Measurements from ENCODE around the gene RNF144A. TPM values are rescaled to one million over a fixed set of nuclear protein-coding genes. Genes with fewer than 3 reads are reported as not detected.

Gene RNF144A
- polyA plus RNA-seq, 1 experiment = 0.12 TPM

- no peak for TF ChIP-seq CTCF (IDR thresholded peaks at IDR 0.05; ENCODE audit: insufficient read depth, low read depth, low read length)
- ChIA-PET CTCF (no interaction called here), POLR2A (no interaction called here)
- Histone ChIP-seq H3K36me3 (ENCODE audit: control insufficient read depth, insufficient read depth, low read length) (no peaks in the 10 kb centered on the region), H3K4me3 (ENCODE audit: low read depth, low read length) (no peak overlapping the region), H3K27me3 (ENCODE audit: control insufficient read depth, insufficient read depth, low read length) (no peaks in the 10 kb centered on the region)
- no peak for DNase-seq (ENCODE audit: low read depth)
Measured at GRCh38 chr2:6959751-6960150, 42.5 kb downstream of the RNF144A start.

- H3K4me3 ChIP-seq (ENCODE audit: low read depth, low read length) = no peak overlapping the region
- H3K27me3 ChIP-seq (ENCODE audit: control insufficient read depth, insufficient read depth, low read length) = no peaks in the 10 kb centered on the region
- ChIA-PET POLR2A (no interaction called here), CTCF (no interaction called here)
- no peak for DNase-seq (ENCODE audit: low read depth)
- no peak for TF ChIP-seq CTCF (IDR thresholded peaks at IDR 0.05; ENCODE audit: insufficient read depth, low read depth, low read length)
- no peaks in the 10 kb centered on the region for H3K36me3 ChIP-seq (ENCODE audit: control insufficient read depth, insufficient read depth, low read length)
Measured at GRCh38 chr2:6960659-6961058, 43.4 kb downstream of the RNF144A start.

- ChIA-PET CTCF (no interaction called here), POLR2A (no interaction called here)
- H3K4me3 ChIP-seq (ENCODE audit: low read depth, low read length) = no peak overlapping the region
- DNase-seq (ENCODE audit: low read depth) = no peak
- no peaks in the 10 kb centered on the region for H3K36me3 ChIP-seq (ENCODE audit: control insufficient read depth, insufficient read depth, low read length)
- no peaks in the 10 kb centered on the region for H3K27me3 ChIP-seq (ENCODE audit: control insufficient read depth, insufficient read depth, low read length)
- no peak for TF ChIP-seq CTCF (IDR thresholded peaks at IDR 0.05; ENCODE audit: insufficient read depth, low read depth, low read length)
Measured at GRCh38 chr2:6963727-6964126, 46.5 kb downstream of the RNF144A start.

- no peak overlapping the region for H3K4me3 ChIP-seq (ENCODE audit: low read depth, low read length)
- H3K36me3 ChIP-seq (ENCODE audit: control insufficient read depth, insufficient read depth, low read length) = no peaks in the 10 kb centered on the region
- CTCF ChIA-PET = interaction anchor here (0.6 kb wide), 1 partner anchor 741 kb away, joined by 4 read pairs; no protein-coding TSS in a partner anchor
- DNase-seq (ENCODE audit: low read depth) = no peak
- H3K27me3 ChIP-seq (ENCODE audit: control insufficient read depth, insufficient read depth, low read length) = no peaks in the 10 kb centered on the region
- TF ChIP-seq CTCF (IDR thresholded peaks at IDR 0.05; ENCODE audit: insufficient read depth, low read depth, low read length) = no peak
- POLR2A ChIA-PET = no interaction called here
Measured at GRCh38 chr2:6965071-6965795, 48.0 kb downstream of the RNF144A start.

GRCh38 chr2:6966446-6966940 lies 49.3 kb downstream of the RNF144A start:
- ChIA-PET CTCF (no interaction called here), POLR2A (no interaction called here)
- no peak for TF ChIP-seq CTCF (IDR thresholded peaks at IDR 0.05; ENCODE audit: insufficient read depth, low read depth, low read length)
- H3K4me3 ChIP-seq (ENCODE audit: low read depth, low read length) = no peak overlapping the region
- no peaks in the 10 kb centered on the region for H3K27me3 ChIP-seq (ENCODE audit: control insufficient read depth, insufficient read depth, low read length)
- no peak for DNase-seq (ENCODE audit: low read depth)
- no peaks in the 10 kb centered on the region for H3K36me3 ChIP-seq (ENCODE audit: control insufficient read depth, insufficient read depth, low read length)

Data from BJ (cell line).